H7 (cell line): ENCODE data around the gene OR2D2. TPM values are rescaled to one million over a fixed set of nuclear protein-coding genes. Genes with fewer than 3 reads are reported as not detected.
"Not testable (repeated sequence)": the region's sequence is repeated elsewhere in the genome, so short reads cannot be mapped to it uniquely, and the experiment has no call there.

ENCODE experiments used
- DNase-seq: peaks from one replicate; pipeline ENCODE4 v3.0.0; 2012
- H3K27me3 ChIP-seq: 2 replicates; pipeline ENCODE4 v1.6.0; 2011; ENCODE audit warnings: mild to moderate bottlenecking, low read length; ENCODE audit not compliant: control insufficient read depth, insufficient read depth
- H3K36me3 ChIP-seq: replicated peaks from 2 replicates; pipeline ENCODE4 v1.5.1; 2011; ENCODE audit warnings: low read length; ENCODE audit not compliant: control insufficient read depth, insufficient read depth
- H3K4me3 ChIP-seq: 2 replicates; pipeline ENCODE4 v1.5.1; 2011; ENCODE audit warnings: low read depth, mild to moderate bottlenecking, control low read depth, low read length, moderate library complexity; ENCODE audit not compliant: insufficient read depth
- total RNA-seq: library from RNA; depleted of rRNA; stranded (reverse); fragments of >200 nt; shearing (Covaris generic); gene quantifications from 2 replicates; pipeline ENCODE4 v1.2.3, GENCODE V29; 2014

The OR2D2 gene
- total RNA-seq, 1 experiment from 2014 or later = 0.42 TPM

DNA sequence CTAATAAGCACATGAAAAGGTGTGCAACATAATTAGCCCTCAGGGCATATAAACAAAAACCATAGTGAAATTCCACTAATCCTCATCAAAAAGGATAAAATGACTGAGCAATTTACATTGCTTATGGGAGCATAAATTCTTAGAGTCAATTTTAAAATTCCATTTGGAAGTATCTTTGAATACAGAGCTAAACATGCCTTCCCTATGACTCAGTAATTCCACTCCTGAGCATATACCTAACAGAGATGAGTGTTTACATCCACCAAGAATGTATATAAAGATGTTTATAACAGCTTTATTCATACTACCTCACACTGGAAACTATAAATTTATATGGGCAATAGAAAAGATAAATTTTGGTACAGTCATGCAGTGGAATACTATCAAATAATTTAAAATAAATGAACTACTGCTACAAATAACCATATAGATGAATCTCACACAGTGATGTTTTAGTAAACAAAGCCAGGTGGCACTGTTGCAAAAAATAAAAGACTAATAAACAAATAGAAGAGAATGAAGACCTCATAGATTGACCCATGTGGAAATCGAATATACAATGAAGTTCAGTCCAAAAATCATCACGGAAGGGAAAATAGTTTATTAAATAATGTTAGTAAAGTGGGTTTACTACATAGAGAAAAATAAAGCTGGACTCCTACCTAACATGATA lies 8.2 kb upstream of the OR2D2 start:
- no peak for DNase-seq
- Histone ChIP-seq H3K27me3 (no peaks in the 10 kb centered on the region), H3K36me3 (no peaks in the 10 kb centered on the region), H3K4me3 (no peak overlapping the region)

DNA sequence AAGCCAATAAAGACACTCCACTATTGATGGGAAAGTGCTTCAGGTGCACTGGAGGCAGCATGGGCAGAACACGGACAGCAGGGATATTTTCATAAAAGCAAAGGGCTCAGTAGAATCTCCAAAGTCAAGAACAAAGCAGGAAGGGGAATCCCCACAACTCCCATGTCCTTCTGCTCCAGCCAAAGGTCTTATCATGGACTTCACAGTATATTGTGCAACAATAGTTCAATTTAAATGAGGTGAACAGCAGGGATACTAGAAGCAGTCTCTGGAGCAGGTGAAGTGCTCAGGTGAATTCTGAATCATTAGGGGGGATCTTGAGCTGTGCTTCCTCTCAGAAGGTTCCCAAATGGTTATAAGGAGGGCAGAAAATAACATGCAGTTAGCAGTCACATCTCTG lies 6.6 kb upstream of the OR2D2 start:
- no peak overlapping the region for H3K4me3 ChIP-seq
- no peaks in the 10 kb centered on the region for H3K36me3 ChIP-seq
- H3K27me3 ChIP-seq = no peaks in the 10 kb centered on the region
- no peak for DNase-seq

DNA sequence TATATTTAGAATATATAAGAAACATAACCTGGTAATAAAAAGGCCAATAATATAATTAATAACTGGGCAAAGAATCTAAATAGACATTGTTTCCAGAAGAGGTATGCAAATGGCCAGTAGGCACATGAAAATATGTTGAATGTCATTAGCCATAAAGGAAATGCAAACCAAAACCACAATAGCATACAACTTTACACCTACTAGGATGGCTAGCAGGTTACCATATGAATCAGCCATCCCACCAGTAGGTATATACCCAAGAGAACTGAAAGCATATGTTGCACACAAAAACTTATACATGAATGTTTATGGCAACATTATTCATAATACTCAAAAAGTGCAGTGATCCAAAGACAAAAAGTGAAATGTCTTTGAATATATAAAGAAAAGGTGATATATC lies 2.7 kb upstream of the OR2D2 start:
- no peak for DNase-seq
- H3K36me3 ChIP-seq = no peaks in the 10 kb centered on the region
- no peaks in the 10 kb centered on the region for H3K27me3 ChIP-seq
- H3K4me3 ChIP-seq = no peak overlapping the region

DNA sequence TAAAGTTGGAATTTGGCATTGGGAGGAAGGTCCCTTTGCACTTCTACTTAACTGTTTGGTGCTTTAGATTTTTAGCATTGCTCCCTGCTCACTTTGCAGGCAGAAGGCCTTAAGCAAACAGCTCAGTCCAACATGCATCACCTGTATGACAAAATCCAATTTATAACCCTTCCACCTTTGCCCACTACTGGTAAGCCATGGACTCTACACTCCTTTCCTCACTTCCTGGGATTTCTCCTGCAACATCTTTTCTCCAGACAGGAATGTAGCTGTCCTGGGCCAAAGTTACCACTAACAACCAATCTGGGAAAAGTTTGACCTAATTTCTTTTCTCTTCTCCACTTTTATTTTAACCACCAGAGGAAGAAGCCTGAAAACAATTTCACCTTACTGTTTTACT lies 1.8 kb upstream of the OR2D2 start:
- DNase-seq = peak; percentile 8
- H3K4me3 ChIP-seq = no peak overlapping the region
- no peaks in the 10 kb centered on the region for H3K27me3 ChIP-seq
- no peaks in the 10 kb centered on the region for H3K36me3 ChIP-seq

DNA sequence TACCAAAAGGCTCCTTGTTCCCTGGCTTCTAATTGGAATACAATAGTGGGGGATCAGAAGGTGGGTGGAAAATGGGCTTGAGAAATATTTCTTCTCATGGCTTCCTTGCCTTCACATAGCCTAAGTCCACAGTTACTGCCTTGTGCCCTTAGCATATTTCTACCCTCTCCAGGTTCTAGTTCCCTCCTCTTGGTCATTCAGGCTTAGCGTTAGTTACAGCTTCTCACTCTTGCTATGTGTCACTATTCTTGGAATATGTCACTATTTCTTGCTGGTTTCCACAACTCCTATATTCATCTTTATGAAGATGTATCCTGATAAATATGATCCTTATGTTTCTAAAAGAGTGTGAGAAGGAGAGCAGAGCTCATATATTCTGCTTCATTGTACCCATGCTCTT lies 2.5 kb downstream of the OR2D2 start:
- DNase-seq = no peak
- Histone ChIP-seq H3K36me3 (no peaks in the 10 kb centered on the region), H3K4me3 (no peak overlapping the region), H3K27me3 (no peaks in the 10 kb centered on the region)

DNA sequence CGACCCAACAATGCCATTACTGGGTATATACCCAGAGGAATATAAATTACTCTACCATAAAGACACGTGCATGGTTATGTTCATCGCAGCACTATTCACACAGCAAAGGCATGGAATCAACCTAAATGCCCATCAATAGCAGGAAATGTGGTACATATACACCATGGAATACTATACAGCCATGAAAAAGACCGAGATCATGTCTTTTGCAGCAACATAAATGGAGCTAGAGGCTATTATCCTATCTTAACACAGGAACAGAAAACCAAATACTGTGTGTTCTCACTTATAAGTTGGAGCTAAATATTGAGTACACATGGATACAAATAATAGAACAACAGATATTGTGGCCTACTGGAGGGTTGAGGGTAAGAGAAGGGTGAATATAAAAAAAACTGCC lies 3.5 kb downstream of the OR2D2 start:
- Histone ChIP-seq H3K4me3 (no peak overlapping the region), H3K27me3 (no peaks in the 10 kb centered on the region), H3K36me3 (no peaks in the 10 kb centered on the region)
- DNase-seq = no peak

DNA sequence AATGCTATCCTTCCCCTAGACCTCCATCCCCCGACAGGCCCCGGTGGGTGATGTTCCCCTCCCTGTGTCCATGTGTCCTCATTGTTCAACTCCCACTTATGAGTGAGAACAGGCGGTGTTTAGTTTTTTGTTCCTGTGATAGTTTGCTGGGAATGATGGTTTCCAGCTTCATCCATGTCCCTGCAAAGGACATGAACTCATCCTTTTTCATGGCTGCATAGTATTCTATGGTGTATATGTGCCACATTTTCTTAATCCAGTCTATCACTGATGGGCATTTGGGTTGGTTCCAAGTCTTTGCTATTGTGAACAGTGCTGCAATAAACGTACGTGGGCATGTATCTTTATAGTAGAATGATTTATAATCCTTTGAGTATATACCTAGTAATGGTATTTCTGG lies 4.6 kb downstream of the OR2D2 start:
- not testable (repeated sequence) for H3K27me3 ChIP-seq, H3K36me3 ChIP-seq, DNase-seq, H3K4me3 ChIP-seq

DNA sequence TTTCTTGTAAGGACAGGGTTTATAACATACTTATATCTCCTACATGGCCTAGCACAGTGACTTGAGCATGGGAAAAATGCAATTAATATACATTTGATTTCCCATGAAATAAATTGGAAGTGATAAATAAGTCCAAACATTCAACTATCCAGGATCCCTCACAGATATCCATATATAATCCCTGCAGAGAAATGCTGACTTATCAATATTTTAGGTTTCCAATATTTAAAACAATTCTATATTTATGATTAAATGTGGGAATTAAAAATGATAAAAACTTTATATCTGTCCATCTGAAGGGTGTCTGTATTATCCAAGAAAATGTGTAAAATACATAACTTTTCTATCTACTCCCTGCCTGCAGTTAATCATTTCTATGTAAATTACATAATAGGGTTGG lies 9.5 kb downstream of the OR2D2 start:
- no peaks in the 10 kb centered on the region for H3K36me3 ChIP-seq
- DNase-seq = no peak
- no peak overlapping the region for H3K4me3 ChIP-seq
- H3K27me3 ChIP-seq = no peaks in the 10 kb centered on the region

DNA sequence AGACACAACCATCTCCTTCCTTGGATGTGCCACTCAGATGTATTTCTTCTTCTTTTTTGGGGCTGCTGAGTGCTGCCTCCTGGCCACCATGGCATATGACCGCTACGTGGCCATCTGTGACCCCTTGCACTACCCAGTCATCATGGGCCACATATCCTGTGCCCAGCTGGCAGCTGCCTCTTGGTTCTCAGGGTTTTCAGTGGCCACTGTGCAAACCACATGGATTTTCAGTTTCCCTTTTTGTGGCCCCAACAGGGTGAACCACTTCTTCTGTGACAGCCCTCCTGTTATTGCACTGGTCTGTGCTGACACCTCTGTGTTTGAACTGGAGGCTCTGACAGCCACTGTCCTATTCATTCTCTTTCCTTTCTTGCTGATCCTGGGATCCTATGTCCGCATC lies 15.4 kb downstream of the OR2D2 start:
- no peaks in the 10 kb centered on the region for H3K36me3 ChIP-seq
- H3K27me3 ChIP-seq = no peaks in the 10 kb centered on the region
- no peak overlapping the region for H3K4me3 ChIP-seq
- no peak for DNase-seq

DNA sequence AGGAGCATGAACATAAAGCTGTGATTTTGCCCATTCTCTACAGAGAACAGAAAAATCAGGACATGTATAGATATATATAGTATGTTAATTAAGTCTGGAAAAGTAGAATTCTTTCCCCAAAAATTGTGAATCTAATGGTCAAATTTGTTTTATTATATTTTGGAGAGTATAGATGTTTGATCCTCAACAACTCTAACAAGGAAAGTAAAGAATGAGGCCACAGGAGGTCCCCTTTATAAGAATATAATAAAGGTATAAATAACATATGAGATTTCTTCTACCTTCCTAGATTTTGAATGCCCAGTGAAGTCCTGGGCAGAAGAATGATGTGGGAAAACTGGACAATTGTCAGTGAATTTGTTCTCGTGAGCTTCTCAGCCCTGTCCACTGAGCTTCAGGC lies 16.0 kb downstream of the OR2D2 start, which contains the start of gene OR10A4:
OR10A4 (plus strand) TSS at position 301 of the 400 bp plus-strand sequence; CDS start at position 324, 23 bp downstream.
- Histone ChIP-seq H3K27me3 (no peaks in the 10 kb centered on the region), H3K4me3 (no peak within 1 kb of the TSS), H3K36me3 (no peaks in the 10 kb centered on the region)
- no peak for DNase-seq

DNA sequence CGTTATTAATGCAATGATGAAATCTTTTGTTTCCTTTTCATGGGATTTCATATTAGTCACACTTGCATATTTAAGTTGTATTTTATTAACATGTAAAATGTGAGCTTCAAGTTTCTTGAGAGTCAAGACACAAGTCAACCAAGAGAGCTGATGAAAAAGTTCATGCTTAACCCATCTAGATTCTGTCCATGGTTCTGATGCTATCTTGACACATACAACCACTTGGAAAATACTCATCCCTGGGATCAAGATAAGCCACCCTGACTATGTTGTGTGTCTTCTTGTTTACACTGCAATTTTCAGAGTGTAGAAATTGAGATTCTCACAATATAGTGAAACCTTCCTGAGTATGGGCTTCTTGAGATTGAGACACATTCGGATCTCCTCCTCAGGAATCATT lies 16.5 kb downstream of the OR2D2 start:
- Histone ChIP-seq H3K27me3 (no peaks in the 10 kb centered on the region), H3K36me3 (no peaks in the 10 kb centered on the region), H3K4me3 (no peak overlapping the region)
- DNase-seq = no peak

DNA sequence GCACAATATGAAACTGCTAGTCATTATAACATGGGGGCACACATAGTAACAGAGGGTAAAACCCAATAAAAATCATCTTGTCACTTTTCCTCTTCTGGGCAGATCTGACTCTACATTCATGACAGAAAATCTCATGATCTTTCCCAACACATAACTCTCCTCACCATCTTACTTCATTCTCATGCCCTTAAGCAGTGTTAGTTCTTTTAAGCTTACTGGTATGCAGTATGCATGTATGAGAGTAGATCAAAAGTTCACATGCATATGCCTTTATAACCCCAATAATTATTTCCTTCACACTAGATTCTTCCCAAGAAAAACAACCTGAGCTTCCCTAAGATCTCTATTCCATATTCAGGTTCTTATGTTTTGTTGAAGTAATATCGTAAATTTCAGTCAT lies 21.0 kb downstream of the OR2D2 start:
- no peak for DNase-seq
- no peaks in the 10 kb centered on the region for H3K36me3 ChIP-seq
- H3K4me3 ChIP-seq = no peak overlapping the region
- no peaks in the 10 kb centered on the region for H3K27me3 ChIP-seq

DNA sequence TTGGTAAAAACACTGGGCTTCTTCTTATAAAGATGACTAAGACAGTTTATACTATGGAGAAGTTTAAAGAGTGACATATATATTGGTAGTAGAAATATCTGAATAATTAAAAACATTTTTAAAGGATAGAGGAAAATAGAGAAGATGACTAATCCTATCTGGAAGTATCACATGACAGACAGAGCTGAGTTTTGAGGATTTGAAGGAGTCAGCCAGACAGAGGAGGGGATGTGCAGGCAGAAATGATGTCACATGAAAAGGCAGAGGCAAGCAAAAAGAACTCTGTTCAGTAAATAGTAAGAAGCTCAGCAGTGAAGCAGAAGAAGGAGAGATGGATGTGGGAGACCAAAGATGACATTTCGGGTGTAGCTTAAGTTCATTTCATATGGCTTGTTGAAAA lies 27.9 kb downstream of the OR2D2 start:
- Histone ChIP-seq H3K36me3 (no peaks in the 10 kb centered on the region), H3K4me3 (no peak overlapping the region), H3K27me3 (no peaks in the 10 kb centered on the region)
- DNase-seq = no peak

DNA sequence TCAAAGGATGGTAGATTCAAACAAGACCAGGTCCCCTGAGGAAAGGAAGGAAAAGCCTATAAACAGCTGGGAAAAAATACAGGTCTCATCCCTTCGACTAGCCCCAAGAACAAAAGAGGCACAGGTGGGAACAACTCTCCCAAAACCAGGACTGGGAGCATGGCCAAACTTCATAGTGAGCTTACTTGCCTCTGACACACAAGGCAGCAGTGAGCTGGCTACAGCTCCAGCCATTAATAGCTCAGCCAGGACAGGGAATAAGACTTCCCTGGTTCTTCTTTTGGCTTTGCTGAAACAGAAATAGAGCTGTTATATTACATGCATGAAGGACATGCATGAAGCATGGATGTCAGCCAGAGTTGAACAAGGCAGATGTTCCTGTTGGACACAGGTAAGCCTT lies 29.3 kb downstream of the OR2D2 start, which contains the start of gene OR10A2:
OR10A2 (plus strand) TSS at position 97 of the 400 bp plus-strand sequence. CDS start 6,698 bp downstream, outside the sequence.
- peak; percentile 2 for DNase-seq
- Histone ChIP-seq H3K27me3 (no peaks in the 10 kb centered on the region), H3K36me3 (no peaks in the 10 kb centered on the region), H3K4me3 (no peak within 1 kb of the TSS)

DNA sequence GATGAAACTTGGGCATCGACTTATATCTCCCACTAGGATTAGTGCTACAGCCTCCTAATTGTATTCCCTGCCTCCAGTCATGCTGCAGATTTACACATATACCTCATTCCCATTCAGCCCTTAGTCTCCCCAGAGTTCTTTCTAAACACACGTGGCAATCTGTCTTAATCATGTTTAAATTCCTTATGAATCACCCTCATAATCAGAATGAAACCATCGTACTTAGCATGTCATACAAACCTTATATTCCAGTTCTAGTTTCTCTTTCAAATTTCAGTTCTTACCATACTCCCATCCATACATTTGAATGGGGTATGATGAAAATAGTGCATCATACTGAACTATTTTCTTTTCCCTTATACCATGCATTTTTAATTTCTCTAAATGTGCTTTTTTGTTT lies 35.4 kb downstream of the OR2D2 start:
- H3K36me3 ChIP-seq = no peaks in the 10 kb centered on the region
- H3K4me3 ChIP-seq = no peak overlapping the region
- no peaks in the 10 kb centered on the region for H3K27me3 ChIP-seq
- DNase-seq = no peak
